Amniotic stem cell (primary cell): ENCODE results near the gene GLT6D1.

Experiments
- DNase-seq: peaks from one replicate; lab custom pipeline; 2025; lab: John Stamatoyannopoulos, UW

The GLT6D1 gene

DNA sequence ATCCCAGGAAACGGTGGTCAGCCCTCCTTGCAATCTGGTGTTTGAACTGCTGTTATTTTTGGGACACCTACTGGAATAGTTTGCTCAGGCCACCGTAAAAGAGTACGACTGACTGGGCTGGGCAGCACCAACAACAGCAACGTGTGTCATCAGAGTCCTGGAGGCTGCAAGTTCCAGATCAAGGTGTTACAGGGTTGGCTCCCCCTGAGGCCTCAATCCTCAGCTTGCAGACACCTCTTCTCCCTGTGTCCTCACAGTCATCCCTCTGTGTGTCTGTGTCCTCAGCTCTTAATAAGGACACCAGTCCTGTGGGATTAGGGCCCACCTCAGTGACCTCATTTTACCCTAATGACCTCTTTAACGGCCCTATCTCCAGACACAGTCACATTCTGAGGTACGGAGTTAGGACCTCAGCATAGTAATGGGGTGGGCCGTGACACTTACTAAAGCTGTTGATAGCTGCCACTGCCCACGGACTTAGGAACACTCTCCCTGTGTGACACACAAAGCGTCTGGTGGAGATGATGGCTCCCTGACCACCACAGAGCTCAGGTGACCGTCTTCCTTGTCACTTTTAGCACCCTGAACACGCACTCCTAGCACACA lies 16.8 kb downstream of the GLT6D1 start:
- DNase-seq: no peak

DNA sequence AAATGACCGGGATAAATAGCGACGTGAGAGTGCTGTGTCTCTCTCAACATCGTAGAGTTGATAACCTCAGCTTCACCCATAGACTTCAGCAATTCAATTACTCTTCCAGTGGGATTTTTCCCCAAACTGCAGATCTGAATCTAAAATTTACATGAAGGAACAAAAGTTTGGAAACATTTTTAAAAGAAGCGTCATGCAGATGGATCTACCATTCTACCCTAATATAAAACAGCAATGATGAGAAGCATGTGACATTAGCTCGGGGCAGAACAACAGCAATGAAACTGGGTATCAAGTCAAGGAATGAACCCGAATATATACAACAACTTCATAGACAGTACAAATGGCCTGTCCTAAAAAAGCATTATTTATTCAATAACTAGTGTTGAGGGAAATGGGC lies 18.8 kb downstream of the GLT6D1 start:
- no peak for DNase-seq

DNA sequence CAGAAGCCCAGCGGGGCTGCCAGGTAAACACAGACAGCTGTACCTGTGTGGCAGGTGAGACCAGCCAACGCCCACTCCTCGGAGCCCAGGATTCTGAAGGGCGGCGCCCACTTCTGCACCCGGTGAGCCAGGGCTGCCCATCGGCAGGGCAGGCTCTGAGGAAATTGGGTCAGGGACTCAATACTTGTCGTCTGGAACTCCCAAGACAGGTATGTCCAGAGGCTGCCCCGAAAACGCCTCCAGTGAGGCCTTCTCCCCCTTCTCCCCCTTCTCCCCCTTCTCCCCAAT lies 19.8 kb downstream of the GLT6D1 start:
- no peak for DNase-seq

DNA sequence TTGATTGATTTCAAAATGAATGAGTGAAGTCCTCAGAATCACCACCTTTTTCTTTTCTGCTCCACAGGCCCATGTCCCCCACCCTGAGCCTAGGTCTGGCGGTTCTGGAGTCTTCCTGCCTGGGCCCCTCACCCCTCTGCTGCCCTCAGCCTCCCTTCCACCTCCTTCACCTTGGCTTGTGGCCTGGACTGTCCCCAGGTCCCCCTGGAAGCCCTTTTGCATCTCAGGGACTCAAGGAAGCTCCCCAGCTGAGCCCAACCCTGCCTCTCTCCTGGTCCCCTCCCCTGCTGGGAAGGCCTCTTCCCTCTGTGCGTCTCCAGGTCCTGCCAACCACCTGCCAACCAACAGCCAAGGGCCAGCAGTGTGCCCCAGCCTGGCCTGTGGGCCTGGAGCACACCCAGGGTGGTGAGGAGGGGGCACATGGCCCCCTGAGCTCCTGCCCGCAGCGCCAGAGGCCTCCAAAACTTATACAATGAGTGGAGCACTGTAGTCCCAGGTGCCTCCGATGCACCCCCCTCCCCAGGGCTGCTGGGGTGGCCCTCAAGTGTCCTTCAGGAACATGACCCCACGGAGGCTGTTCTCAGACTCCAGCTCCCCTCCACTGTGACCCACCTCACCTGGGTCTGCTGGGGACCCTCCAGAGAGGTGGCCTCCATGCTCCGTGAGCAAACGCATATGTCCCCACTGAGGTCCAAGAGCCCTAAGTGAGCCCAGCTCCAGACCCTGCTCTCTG lies 20.3 kb downstream of the GLT6D1 start:
- no peak for DNase-seq

DNA sequence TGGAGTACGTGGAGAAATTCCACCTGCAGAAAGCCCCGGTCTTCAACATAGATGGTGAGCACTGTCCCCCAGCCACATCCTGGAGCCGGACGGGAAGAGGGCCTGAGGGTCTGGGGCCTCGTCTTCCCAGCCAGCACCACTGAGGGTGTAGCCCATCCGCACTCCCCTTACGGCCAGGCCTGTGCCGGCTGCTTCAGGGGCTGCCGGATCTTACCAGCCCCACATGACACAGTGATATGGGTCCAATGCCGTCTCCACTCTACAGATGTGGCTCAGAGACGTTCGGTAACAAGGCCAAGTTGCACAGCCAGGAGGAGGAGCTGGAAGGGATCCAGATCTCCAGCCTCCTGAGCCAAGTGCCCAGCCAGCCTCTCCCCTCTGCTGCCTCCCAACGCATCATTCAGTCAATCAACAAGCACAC lies 21.3 kb downstream of the GLT6D1 start:
- no peak for DNase-seq

DNA sequence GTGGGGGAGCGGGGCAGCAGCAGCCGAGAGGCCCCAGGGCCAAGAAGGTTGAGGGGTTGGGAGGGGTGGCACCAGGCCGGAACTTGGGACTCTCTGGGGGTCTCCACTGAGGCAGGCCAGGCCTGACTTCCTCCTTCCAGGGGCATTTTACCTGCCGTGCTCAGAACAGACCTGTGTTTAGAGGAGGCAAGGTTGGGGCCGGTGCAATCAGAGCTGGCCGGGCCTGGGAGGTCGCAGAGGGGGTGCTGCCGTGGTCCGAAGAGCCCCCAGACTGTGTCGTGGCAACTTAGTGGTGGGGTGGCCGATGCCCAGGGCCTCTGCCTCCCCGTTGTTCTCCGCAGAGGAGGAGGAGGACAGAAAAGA lies 21.8 kb downstream of the GLT6D1 start:
- no peak for DNase-seq

DNA sequence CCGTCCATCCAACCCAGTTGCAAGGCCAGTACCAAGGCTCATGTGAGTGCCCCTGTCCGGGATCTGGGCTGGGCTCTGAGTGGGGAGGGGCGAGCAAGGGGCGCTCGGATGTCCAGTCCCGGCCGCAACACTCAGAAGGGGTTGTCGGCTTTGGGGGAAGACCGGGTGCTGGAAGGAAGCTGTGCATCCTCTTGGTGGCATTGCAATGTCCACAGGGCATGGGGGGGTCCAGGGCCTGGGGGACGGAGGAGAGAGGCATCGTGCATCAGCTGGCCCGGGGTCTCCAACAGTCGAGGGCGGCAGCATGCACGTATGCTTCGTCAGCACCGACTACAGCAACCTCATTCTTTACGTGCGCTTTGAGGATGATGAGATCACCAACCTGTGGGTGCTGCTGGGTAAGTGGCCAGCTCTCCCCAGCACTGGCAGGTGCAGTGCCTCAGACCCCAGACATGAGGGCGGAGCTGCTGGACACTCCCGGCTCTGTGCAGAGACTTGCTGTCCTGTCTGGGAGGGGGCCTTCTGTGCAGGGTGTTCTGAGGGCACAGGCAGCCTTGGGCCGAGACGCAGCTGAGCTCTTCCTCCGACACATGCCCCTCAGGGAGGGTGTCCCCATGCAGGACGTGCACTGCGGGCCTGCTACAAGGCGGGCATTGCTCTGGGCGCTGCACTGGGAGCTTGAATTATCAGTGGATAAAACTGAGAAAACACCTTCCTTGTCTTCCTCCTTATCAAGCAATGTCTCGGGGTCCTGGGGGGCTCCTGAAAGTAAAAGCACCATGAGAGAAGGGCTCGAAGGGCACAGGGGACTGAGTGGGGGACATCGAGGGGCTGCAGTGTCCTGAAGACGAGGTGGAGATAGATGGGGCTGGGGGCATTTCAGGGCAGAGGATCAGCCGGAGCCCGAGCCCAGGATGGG lies 22.5 kb downstream of the GLT6D1 start:
- no peak for DNase-seq

DNA sequence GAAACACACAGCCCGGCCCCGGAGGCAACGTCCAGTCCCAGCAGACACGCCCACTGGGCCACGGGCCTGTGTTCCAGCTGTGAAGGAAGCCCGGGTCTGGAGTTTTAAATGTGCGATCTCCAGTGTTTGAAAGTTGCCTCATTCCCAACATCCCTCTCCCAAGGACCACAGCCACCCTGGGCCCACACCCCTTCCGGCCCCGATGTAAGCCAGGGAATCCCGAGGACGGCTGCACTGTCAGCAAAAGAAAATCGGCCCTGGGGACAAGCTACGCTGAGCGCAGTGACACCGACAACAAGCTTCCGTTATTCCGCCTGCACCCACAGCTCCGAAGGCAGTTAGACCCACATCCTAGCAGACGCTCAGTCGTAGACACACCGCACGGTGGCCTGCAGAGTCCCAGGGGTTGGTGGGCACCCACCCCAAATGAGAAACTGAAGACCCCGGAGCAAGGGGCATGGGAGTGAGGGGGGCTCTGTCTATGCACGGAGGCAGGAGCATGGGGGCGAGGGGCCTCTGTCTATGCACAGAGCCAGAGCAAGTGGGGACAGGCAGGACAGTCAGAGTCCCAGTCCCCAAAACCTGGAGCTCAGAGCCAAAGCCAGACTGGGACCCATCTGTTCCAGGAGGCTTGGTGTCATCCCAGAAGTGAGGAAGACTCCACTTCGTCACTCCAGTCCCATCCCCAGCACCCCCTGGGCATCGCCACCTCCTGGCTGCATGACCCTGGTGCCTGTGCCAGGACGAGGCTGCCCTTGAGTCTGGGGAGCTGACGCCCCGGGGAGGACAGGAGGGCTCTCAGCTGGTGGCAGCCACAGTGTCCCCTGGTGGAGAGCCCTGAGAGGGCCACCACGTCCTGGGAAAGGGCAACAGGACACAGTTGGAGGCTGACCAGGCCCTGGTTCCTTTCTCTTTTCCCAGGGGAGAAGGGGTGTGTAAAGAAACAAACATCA lies 23.4 kb downstream of the GLT6D1 start:
- DNase-seq: no peak

DNA sequence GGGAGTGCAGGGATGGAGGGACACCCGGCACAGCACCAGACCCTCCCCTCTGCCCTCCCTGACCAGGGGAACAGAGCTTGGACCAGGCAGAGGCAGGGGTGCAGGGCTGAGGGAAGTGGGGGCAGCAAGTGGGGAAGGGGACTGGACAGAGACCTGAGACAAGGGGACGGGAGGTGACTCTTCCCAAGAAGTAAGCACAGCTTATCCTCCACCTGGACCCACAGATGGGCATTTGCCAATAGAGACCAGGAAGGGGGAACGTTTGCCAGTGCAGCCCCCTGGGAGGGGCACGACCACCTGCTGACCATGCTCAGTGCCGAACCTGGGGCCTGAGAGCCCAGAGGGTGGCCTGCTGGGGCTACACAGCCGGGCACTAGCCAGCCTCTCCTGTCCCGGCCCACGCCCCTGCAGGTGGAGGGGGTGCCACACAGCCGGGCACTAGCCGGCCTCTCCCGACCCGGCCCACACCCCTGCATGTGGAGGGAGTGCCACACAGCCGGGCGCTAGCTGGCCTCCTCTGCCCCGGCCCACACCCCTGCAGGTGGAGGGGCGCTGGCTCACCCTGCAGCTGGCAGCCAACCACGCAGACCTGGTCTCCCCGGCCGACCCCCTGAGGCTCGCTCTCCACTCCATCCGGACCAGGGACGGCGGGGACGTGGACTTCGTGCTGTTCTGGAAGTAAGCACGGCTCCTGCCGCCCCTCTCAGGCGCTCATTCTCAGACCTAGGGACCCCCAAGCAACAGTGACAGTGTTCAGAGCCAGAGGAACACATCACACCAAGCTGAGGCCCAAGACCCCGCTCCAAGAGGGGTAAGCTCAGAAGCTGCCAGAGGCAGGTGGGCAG lies 24.3 kb downstream of the GLT6D1 start:
- no peak for DNase-seq

DNA sequence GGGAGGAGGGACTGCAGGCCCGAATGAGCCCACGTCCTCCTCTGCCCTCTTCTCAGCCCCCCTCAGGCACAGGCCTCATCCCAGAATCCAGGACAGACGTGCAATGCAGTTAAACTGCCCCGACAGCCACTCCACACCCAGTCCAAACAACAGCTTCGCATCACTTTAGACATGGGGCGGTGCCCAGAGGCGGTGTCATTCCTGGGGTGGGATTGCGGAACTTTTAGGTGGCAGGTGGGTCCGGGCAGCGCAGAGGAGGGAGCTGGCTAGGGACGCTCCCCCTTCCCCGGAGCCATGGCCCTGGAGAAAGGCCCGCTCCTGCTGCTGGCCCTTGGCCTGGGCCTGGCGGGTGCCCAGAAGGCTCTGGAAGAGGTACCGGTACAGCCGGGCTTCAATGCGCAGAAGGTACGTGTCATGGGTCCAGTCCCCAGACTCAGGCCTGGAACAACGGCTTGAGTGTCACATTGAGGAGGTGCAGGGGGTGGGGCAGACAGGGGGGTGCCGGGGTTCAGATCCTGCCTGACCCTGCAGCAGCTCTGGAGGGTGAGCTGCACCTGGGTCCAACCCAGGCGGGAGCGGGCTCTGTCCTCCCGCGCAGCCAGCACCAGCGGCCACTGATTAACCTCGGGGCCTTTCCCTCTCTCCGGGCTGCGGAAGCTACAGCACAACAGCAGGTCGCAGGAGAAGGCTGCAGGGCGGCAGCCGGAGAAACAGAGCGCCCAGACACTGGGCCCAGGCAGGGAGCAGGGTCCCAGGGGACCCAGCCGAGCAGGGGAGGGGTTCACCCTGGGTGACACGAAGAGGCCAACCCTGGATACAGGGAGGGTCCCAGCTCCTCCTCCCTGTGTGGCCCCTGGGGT lies 25.2 kb downstream of the GLT6D1 start:
- DNase-seq: no peak

DNA sequence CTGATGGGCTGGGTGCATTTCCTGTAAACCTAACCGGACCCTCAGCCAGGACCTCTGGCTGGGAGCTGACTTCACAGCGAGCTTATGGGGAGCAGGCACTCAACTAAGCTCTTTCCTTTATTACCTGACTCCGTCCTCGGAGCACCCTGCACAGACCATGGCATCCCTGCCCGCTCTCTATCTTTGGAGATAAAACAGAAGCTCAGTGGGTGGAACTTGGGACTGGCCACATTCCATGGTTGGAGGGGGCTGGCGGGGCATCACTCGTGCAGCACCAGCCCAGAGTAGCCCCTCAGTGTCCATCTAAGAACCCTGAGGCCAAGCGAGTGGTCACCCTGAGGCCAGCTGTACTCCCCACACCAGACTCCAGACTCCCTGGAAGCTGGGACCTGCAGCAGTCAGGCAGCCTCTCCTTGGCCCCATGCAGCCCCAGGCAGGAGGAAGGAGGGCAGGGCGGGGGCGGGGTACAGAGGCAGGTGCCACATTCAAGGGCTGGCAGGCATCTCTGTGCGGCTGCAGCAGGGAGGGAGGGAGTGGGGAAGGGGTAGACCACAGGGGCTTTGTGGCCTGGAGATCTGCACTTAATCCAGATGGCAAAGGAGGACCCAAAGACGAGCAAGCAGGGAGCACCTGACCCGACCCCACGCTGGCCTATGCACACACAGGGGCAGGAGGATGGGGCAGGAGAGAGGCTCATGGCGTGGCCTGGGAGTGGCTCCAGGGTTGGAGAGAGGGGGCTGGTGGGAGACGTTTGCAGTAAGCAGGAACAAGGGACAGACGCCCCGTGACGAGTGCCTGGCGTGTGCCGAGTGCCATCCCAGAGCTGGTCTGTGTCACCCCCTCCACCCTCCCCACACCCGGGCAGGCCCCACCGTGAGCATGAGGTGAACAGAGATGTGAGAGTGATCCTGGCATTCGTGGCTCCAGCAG lies 26.1 kb downstream of the GLT6D1 start:
- DNase-seq: no peak

DNA sequence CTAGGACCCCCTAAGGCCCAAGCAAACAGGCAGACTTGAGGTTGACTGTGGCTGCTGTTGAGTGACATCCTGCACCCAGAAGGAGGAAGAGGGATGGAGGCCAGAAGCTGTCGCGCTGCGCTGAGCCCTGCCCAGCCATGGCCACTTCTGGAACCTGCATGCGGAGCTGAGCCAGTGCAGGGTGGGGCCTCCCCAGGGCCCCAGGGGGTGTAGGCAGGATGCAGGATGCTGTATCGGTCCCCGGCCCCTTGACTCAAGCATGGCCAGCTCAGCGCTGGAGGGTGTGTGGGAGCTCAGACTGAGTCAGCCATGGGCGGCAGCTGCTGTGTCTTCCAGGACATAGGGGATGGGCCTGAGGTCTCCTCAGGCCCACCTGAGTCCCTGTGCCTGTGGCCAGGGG lies 26.9 kb downstream of the GLT6D1 start:
- DNase-seq: no peak

DNA sequence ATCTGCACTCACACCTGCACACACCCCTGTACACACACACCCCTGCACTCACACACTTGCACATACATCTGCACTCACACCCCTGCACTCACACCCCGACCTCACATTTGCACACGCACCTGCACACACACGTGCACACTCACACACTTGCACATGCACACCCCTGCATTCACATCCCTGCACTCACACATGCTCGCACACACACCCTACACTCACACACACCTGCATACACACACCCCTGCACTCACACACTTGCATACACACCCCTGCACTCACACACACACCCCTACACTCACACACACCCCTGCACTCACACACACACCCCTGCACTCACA lies 27.5 kb downstream of the GLT6D1 start:
- no peak for DNase-seq

DNA sequence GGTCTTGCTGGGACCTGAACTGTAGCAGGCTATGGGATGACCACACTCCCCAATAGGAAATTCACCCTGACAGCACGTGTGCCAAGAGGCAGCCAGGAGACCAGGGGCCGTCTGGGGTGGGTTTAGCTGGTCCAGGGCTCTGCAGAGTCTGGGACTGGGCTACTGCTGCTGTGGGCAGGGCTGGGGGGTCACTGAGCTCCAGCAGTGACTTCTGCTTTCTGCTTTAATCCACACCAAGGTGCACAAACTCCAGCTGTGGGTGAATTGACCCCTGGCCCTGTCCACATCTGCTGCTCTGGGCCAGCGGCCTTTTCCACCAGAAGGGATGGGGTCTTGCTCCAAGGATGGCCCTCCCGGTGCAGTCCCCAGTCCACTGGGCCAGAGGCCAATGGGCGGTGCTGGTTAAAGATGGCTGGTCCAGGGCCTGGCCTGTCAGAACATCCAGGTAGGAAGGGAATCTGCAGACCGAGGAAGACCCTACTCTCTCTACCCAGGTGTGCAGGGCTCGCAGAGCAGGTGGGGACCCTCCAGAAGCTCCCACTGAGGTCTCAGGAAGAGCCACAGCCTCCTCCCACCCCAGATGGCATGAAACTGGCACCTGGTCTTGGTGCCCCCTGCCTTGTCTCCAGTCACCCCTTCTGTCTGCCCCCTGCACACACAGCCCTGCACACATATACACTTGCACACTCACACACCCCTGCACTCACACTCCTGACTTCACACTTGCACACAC lies 28.0 kb downstream of the GLT6D1 start:
- no peak for DNase-seq

DNA sequence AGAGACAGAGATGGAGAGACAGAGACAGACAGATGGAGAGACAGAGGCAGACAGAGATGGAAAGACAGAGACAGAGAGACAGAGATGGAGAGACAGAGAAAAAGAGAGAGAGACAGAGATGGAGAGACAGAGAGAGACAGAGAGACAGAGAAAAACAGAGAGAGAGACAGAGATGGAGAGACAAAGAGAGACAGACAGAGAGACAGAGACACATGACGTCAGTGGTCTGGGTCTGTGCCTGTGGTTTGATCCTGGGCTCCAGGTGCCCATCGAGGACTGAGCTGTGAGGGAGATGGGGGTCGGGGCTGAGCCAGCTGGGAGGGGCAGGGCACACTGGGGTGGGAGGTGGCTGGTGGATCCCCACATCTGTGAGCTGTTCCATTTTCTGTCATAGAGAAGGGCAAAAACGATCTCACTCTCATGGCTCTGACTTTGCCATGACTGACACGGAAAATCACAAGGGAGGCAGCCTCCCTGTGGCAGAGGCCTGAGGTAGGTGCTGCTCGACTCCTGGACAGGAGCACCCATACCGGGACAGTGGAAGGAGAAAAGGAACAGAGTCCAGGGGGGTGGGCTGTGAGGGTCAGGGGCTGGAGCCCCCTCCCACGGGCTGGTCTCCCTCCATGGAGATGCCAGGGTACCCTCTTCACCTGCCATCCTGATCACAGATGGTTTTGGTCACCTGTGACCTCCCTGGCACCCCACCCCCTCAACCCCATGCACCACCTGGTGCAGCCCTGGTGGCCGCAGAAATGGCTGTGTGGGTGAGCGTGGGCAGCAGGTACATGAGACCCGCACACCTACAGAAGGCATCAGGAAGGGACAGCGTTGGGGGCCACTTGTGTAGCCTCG lies 28.8 kb downstream of the GLT6D1 start:
- no peak for DNase-seq

DNA sequence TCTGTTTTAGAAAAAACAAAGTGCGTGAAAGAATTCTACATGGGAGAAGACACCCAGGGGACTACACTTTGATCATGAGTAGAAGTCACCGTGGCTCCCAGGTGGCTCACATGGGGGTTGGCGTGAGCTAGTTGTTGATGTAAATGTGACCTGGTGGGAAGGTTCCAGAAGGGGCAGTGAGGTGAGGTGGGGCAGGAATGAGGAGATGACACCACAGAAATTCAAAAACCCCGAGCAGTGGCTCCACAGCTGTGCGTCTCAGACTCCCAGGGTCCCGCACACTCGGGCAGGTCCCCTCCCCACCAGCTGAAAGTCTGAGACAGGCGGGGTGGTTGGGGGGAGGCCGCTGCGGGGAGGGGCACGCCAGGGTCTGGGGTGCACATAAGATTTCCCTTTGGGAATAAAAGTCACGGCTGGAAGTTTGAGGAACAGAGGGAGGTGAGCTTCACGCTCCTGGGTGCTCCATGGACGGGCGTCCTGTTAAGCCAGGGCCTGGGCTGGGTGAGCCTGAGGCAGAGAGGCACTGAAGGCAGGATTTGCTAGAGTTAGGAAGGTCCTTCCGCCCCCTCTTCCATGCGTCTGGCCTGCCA lies 29.9 kb downstream of the GLT6D1 start:
- DNase-seq: no peak

DNA sequence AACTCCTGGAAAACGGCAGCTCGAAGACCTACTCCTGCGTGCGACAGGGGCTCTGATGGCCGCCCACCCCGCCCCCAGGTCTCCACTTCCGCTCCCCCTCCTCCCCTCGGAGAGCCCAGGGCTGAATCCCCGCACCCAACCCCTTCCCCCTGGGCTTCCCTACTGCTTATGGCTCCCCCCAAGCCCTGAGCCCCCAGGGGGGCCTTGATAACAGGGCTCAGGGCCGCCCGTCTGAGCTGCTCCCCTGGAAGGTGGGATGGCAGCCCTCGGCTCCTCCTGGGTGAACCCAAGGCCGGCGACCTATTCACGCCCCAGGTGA lies 30.4 kb downstream of the GLT6D1 start:
- no peak for DNase-seq
